Measurements from ENCODE around the gene BRSK2.

The BRSK2 gene

GRCh38 chr11:1401171-1401445, 11.4 kb downstream of the BRSK2 start:
- no peaks in the 10 kb centered on the region for H3K9me3 ChIP-seq (ENCODE audit: control insufficient read depth in 5 of 5, low read length in 5 of 5)
- H3K9ac ChIP-seq (ENCODE audit: low read length in 5 of 5): no peak overlapping the region
- no peaks in the 10 kb centered on the region for H3K36me3 ChIP-seq (ENCODE audit: control insufficient read depth in 5 of 5, insufficient read depth in 5 of 5, low read length in 5 of 5)
- no peaks in the 10 kb centered on the region for H3K4me1 ChIP-seq (ENCODE audit: control insufficient read depth in 5 of 5, insufficient read depth in 5 of 5, low read length in 5 of 5)
- H3K27ac ChIP-seq (ENCODE audit: low read depth, low read length): no peak overlapping the region
- no peak overlapping the region for H3K4me3 ChIP-seq (ENCODE audit: low read depth in 1 of 5, low read length in 5 of 5)
- H3K27me3 ChIP-seq (ENCODE audit: control insufficient read depth in 5 of 5, insufficient read depth in 4 of 5, low read length in 5 of 5): peaks cover 3 to 44% (median 26%) of the 10 kb centered on the region in 5 donors

GRCh38 chr11:1401656-1402221, 12.0 kb downstream of the BRSK2 start:
- peaks cover 3 to 39% (median 26%) of the 10 kb centered on the region in 5 donors for H3K27me3 ChIP-seq (ENCODE audit: control insufficient read depth in 5 of 5, insufficient read depth in 4 of 5, low read length in 5 of 5)
- no peaks in the 10 kb centered on the region for H3K4me1 ChIP-seq (ENCODE audit: control insufficient read depth in 5 of 5, insufficient read depth in 5 of 5, low read length in 5 of 5)
- no peak overlapping the region for H3K27ac ChIP-seq (ENCODE audit: low read depth, low read length)
- no peak overlapping the region for H3K9ac ChIP-seq (ENCODE audit: low read length in 5 of 5)
- H3K4me3 ChIP-seq (ENCODE audit: low read depth in 1 of 5, low read length in 5 of 5): no peak overlapping the region
- H3K9me3 ChIP-seq (ENCODE audit: control insufficient read depth in 5 of 5, low read length in 5 of 5): no peaks in the 10 kb centered on the region
- no peaks in the 10 kb centered on the region for H3K36me3 ChIP-seq (ENCODE audit: control insufficient read depth in 5 of 5, insufficient read depth in 5 of 5, low read length in 5 of 5)

- Histone ChIP-seq H3K9ac (ENCODE audit: low read length in 5 of 5) (no peak overlapping the region), H3K36me3 (ENCODE audit: control insufficient read depth in 5 of 5, insufficient read depth in 5 of 5, low read length in 5 of 5) (no peaks in the 10 kb centered on the region), H3K27me3 (ENCODE audit: control insufficient read depth in 5 of 5, insufficient read depth in 4 of 5, low read length in 5 of 5) (peaks cover 3 to 32% (median 25%) of the 10 kb centered on the region in 5 donors), H3K9me3 (ENCODE audit: control insufficient read depth in 5 of 5, low read length in 5 of 5) (no peaks in the 10 kb centered on the region), H3K4me1 (ENCODE audit: control insufficient read depth in 5 of 5, insufficient read depth in 5 of 5, low read length in 5 of 5) (no peaks in the 10 kb centered on the region), H3K4me3 (ENCODE audit: low read depth in 1 of 5, low read length in 5 of 5) (no peak overlapping the region), H3K27ac (ENCODE audit: low read depth, low read length) (no peak overlapping the region)
Measured at GRCh38 chr11:1402355-1403077, 12.8 kb downstream of the BRSK2 start.

- H3K36me3 ChIP-seq (ENCODE audit: control insufficient read depth in 5 of 5, insufficient read depth in 5 of 5, low read length in 5 of 5): no peaks in the 10 kb centered on the region
- no peaks in the 10 kb centered on the region for H3K9me3 ChIP-seq (ENCODE audit: control insufficient read depth in 5 of 5, low read length in 5 of 5)
- H3K27me3 ChIP-seq (ENCODE audit: control insufficient read depth in 5 of 5, insufficient read depth in 4 of 5, low read length in 5 of 5): peaks cover 3 to 36% (median 25%) of the 10 kb centered on the region in 5 donors
- no peak overlapping the region for H3K27ac ChIP-seq (ENCODE audit: low read depth, low read length)
- no peak overlapping the region for H3K4me3 ChIP-seq (ENCODE audit: low read depth in 1 of 5, low read length in 5 of 5)
- no peaks in the 10 kb centered on the region for H3K4me1 ChIP-seq (ENCODE audit: control insufficient read depth in 5 of 5, insufficient read depth in 5 of 5, low read length in 5 of 5)
- H3K9ac ChIP-seq (ENCODE audit: low read length in 5 of 5): no peak overlapping the region
Measured at GRCh38 chr11:1403078-1403620, 13.4 kb downstream of the BRSK2 start.

GRCh38 chr11:1403721-1404460, 14.2 kb downstream of the BRSK2 start:
- no peaks in the 10 kb centered on the region for H3K36me3 ChIP-seq (ENCODE audit: control insufficient read depth in 5 of 5, insufficient read depth in 5 of 5, low read length in 5 of 5)
- H3K9me3 ChIP-seq (ENCODE audit: control insufficient read depth in 5 of 5, low read length in 5 of 5): no peaks in the 10 kb centered on the region
- no peak overlapping the region for H3K9ac ChIP-seq (ENCODE audit: low read length in 5 of 5)
- H3K27ac ChIP-seq (ENCODE audit: low read depth, low read length): no peak overlapping the region
- H3K27me3 ChIP-seq (ENCODE audit: control insufficient read depth in 5 of 5, insufficient read depth in 4 of 5, low read length in 5 of 5): peaks cover 9 to 42% (median 28%) of the 10 kb centered on the region in 5 donors
- no peaks in the 10 kb centered on the region for H3K4me1 ChIP-seq (ENCODE audit: control insufficient read depth in 5 of 5, insufficient read depth in 5 of 5, low read length in 5 of 5)
- H3K4me3 ChIP-seq (ENCODE audit: low read depth in 1 of 5, low read length in 5 of 5): no peak overlapping the region

GRCh38 chr11:1404461-1405185, 14.9 kb downstream of the BRSK2 start:
- H3K36me3 ChIP-seq (ENCODE audit: control insufficient read depth in 5 of 5, insufficient read depth in 5 of 5, low read length in 5 of 5): no peaks in the 10 kb centered on the region
- no peak overlapping the region for H3K9ac ChIP-seq (ENCODE audit: low read length in 5 of 5)
- peaks cover 9 to 41% (median 26%) of the 10 kb centered on the region in 5 donors for H3K27me3 ChIP-seq (ENCODE audit: control insufficient read depth in 5 of 5, insufficient read depth in 4 of 5, low read length in 5 of 5)
- H3K27ac ChIP-seq (ENCODE audit: low read depth, low read length): no peak overlapping the region
- no peaks in the 10 kb centered on the region for H3K4me1 ChIP-seq (ENCODE audit: control insufficient read depth in 5 of 5, insufficient read depth in 5 of 5, low read length in 5 of 5)
- no peak overlapping the region for H3K4me3 ChIP-seq (ENCODE audit: low read depth in 1 of 5, low read length in 5 of 5)
- no peaks in the 10 kb centered on the region for H3K9me3 ChIP-seq (ENCODE audit: control insufficient read depth in 5 of 5, low read length in 5 of 5)

GRCh38 chr11:1405186-1406020, 15.7 kb downstream of the BRSK2 start:
- Histone ChIP-seq H3K9ac (ENCODE audit: low read length in 5 of 5) (no peak overlapping the region), H3K36me3 (ENCODE audit: control insufficient read depth in 5 of 5, insufficient read depth in 5 of 5, low read length in 5 of 5) (no peaks in the 10 kb centered on the region), H3K4me1 (ENCODE audit: control insufficient read depth in 5 of 5, insufficient read depth in 5 of 5, low read length in 5 of 5) (no peaks in the 10 kb centered on the region), H3K27me3 (ENCODE audit: control insufficient read depth in 5 of 5, insufficient read depth in 4 of 5, low read length in 5 of 5) (peaks cover 9 to 35% (median 28%) of the 10 kb centered on the region in 5 donors), H3K4me3 (ENCODE audit: low read depth in 1 of 5, low read length in 5 of 5) (no peak overlapping the region), H3K9me3 (ENCODE audit: control insufficient read depth in 5 of 5, low read length in 5 of 5) (no peaks in the 10 kb centered on the region), H3K27ac (ENCODE audit: low read depth, low read length) (no peak overlapping the region)

GRCh38 chr11:1406571-1407485, 17.1 kb downstream of the BRSK2 start:
- no peaks in the 10 kb centered on the region for H3K36me3 ChIP-seq (ENCODE audit: control insufficient read depth in 5 of 5, insufficient read depth in 5 of 5, low read length in 5 of 5)
- no peak overlapping the region for H3K27ac ChIP-seq (ENCODE audit: low read depth, low read length)
- H3K27me3 ChIP-seq (ENCODE audit: control insufficient read depth in 5 of 5, insufficient read depth in 4 of 5, low read length in 5 of 5): peaks cover 15 to 46% (median 30%) of the 10 kb centered on the region in 5 donors
- H3K9ac ChIP-seq (ENCODE audit: low read length in 5 of 5): no peak overlapping the region
- no peaks in the 10 kb centered on the region for H3K9me3 ChIP-seq (ENCODE audit: control insufficient read depth in 5 of 5, low read length in 5 of 5)
- no peaks in the 10 kb centered on the region for H3K4me1 ChIP-seq (ENCODE audit: control insufficient read depth in 5 of 5, insufficient read depth in 5 of 5, low read length in 5 of 5)
- H3K4me3 ChIP-seq (ENCODE audit: low read depth in 1 of 5, low read length in 5 of 5): no peak overlapping the region
